HCT116 (cell line): ENCODE results near the gene CCR5AS.

Experiments
- CTCF ChIP-seq, 3 experiments: fragments of 200-600 bp in 1 of 3; sonication (generic) in 1 of 3; IDR thresholded peaks in 2 of 3; conservative IDR thresholded peaks in 1 of 3; 2 replicates each; pipeline ENCODE4 v1.5.1; 2012 to 2017; ENCODE audit warnings: low read depth in 2 of 3, low read length in 2 of 3, antibody characterized with exemption in 1 of 3, borderline replicate concordance in 1 of 3, control low read depth in 1 of 3, mild to moderate bottlenecking in 1 of 3, mixed read lengths in 1 of 3, mixed run types in 1 of 3, moderate library complexity in 1 of 3; ENCODE audit not compliant: insufficient read depth in 1 of 3
- JUND ChIP-seq: IDR thresholded peaks from 2 replicates; pipeline ENCODE4 v1.6.1; 2012
- RAD21 ChIP-seq: IDR thresholded peaks from 2 replicates; pipeline ENCODE4 v1.6.1; 2012; ENCODE audit warnings: low read depth, mild to moderate bottlenecking
- SIN3A ChIP-seq: IDR thresholded peaks from 2 replicates; pipeline ENCODE4 v1.6.1; 2012; ENCODE audit warnings: low read depth

- TF ChIP-seq JUND = no peak
- no peak for TF ChIP-seq RAD21
- no peak for TF ChIP-seq CTCF (IDR thresholded peaks at IDR 0.05 in 2 of 3, conservative IDR thresholded peaks at IDR 0.05 in 1 of 3; ENCODE audit: borderline replicate concordance in 1 of 3, insufficient read depth in 1 of 3, low read depth in 2 of 3, low read length in 2 of 3)
- no peak for TF ChIP-seq SIN3A
These were observed 51.9 kb downstream of the CCR5AS start for GRCh38 chr3:46354984-46355383.
